Measurements from ENCODE around the gene WDR77.

- no peak for TF ChIP-seq EZH2phosphoT487 (IDR thresholded peaks at IDR 0.05; ENCODE audit: insufficient read depth, low read depth)
- no peak for TF ChIP-seq EZH2 (IDR thresholded peaks at IDR 0.05; ENCODE audit: insufficient read depth, poor library complexity, severe bottlenecking)
Measured at GRCh38 chr1:111420377-111420776, 28.7 kb downstream of the WDR77 start.

Measured in GM23248 (cell line).